Heart right ventricle (tissue), 16 donors: ENCODE data around the gene ZMYND8. TPM values are rescaled to one million over a fixed set of nuclear protein-coding genes. Genes with fewer than 3 reads are reported as not detected.

Experiments
- ATAC-seq, 8 donors: fragments of 200-7000 bp; cut with Tn5 transposase; one replicate each; pipeline ENCODE4 v1.9.1; 2020; ENCODE audit warnings: mild to moderate bottlenecking in 8 of 8, moderate library complexity in 8 of 8, moderate number of reproducible peaks in 1 of 8
- DNase-seq, 2 donors: peaks; one replicate each; pipeline ENCODE4 v3.0.0-alpha.2; 2020
- H3K27ac ChIP-seq, 10 donors: fragments of 200-600 bp; sonication (generic) in 2 of 10; one replicate each; pipeline versions ENCODE4 v1.5.0 to v1.8.0; 2020 to 2022; ENCODE audit warnings: mild to moderate bottlenecking in 3 of 10
- H3K27me3 ChIP-seq, 7 donors: fragments of 200-600 bp; one replicate each; pipeline ENCODE4 v1.8.0; 2021 to 2022; ENCODE audit warnings: mild to moderate bottlenecking in 2 of 7
- H3K36me3 ChIP-seq, 9 donors: fragments of 200-600 bp; sonication (generic) in 1 of 9; one replicate each; pipeline versions ENCODE4 v1.5.0 to v1.8.0; 2020 to 2022; ENCODE audit warnings: mild to moderate bottlenecking in 2 of 9
- H3K4me1 ChIP-seq, 9 donors: fragments of 200-600 bp; sonication (generic) in 1 of 9; one replicate each; pipeline versions ENCODE4 v1.5.0 to v1.8.0; 2020 to 2022; ENCODE audit warnings: mild to moderate bottlenecking in 4 of 9
- H3K4me3 ChIP-seq, 10 donors: fragments of 200-600 bp; sonication (generic) in 2 of 10; one replicate each; pipeline versions ENCODE4 v1.5.0 to v1.8.0; 2020 to 2022; ENCODE audit warnings: mild to moderate bottlenecking in 7 of 10, moderate library complexity in 2 of 10
- H3K9me3 ChIP-seq, 11 donors: fragments of 200-600 bp in 10 of 11; sonication (generic) in 2 of 11; one replicate each; pipeline versions ENCODE4 v1.5.0 to v1.8.0; 2013 to 2022; ENCODE audit warnings: mild to moderate bottlenecking in 2 of 11, control low read depth in 1 of 11, moderate library complexity in 1 of 11
- CTCF ChIP-seq, 9 donors: fragments of 200-600 bp; sonication (generic) in 2 of 9; IDR thresholded peaks; one replicate each; pipeline versions ENCODE4 v1.5.0 to v1.8.0; 2021 to 2022; ENCODE audit warnings: antibody characterized with exemption in 9 of 9, mild to moderate bottlenecking in 5 of 9, moderate library complexity in 1 of 9
- WGBS, 2 donors: extraction: QIAGEN DNeasy Blood & Tissue Kit; methylation state at CpG; one replicate each; pipeline ENCODE4 v1.1.7; 2013; ENCODE audit warnings: inconsistent platforms in 1 of 2; 5-methylcytosine and 5-hydroxymethylcytosine counted together
- intact Hi-C, 10 donors: fragments of 100-400 bp; cut with DNase I; formaldehyde crosslinking; loops; one replicate each; pipeline versions ENCODE4 v1.11.1 to v1.14.2; 2022
- polyA plus RNA-seq, 2 donors: library from polyadenylated mRNA; stranded (reverse); fragments of 200-250 nt; gene quantifications; one replicate each; pipeline ENCODE4 v1.2.3, GENCODE V29; 2013
- total RNA-seq, 10 donors: library from RNA; stranded (reverse); fragmentation: NEBNext Ultra II Directional in 3 of 10; extraction: Animal tissue kit (Norgen Biotek cat#: 25700) in 3 of 10; gene quantifications; one replicate each; pipeline versions ENCODE4 v1.2.1 to v1.2.4, GENCODE V29; 2021 to 2023
- donor health status: Arrhythmogenic right ventricular cardiomyopathy.
- donor health status: ischemic (EF 13 %, LVEDD 7.1; RV severe dilation, severe dysfunction).
- donor health status: healthy with polysubstance abuse.
- donor health status: DM: no; HTN: yes; CAD: no.
- donor health status: DM: no; HTN: no; CAD: no.
- donor health status: ischemic (EF 25% LVEDD 6.9; RV normal size, moderate dysfunction).
- donor health status: ischemic (EF 25% LVEDD 5.7; RV mildly dilated, moderate dysfunction).
- donor health status: healthy.
- donor health status: DM: yes; HTN: yes; CAD: no.
- donor health status: Ischemic cardiomyopathy.
- donor health status: ischemic (EF 35%, LVEDD 5.7; RV mildly dilated, moderate dysfunction).
- donor health status: nonischemic (EF 11% LVEDD 7.7; RV severe dilation, severe dysfunction).
- donor health status: DM: yes; HTN: yes; CAD: no.
- donor health status: PGD.
- donor health status: ischemic (EF 29% LVEDD 5.4; RV normal size, mild dysfunction).
- donor health status: nonischemic (EF 23%, LVEDD 6.1; RV moderate dilation, normal function).

Gene ZMYND8
- total and polyA plus RNA-seq, 12 donors = 6.4 to 39.0 (median 28.0) TPM

DNA sequence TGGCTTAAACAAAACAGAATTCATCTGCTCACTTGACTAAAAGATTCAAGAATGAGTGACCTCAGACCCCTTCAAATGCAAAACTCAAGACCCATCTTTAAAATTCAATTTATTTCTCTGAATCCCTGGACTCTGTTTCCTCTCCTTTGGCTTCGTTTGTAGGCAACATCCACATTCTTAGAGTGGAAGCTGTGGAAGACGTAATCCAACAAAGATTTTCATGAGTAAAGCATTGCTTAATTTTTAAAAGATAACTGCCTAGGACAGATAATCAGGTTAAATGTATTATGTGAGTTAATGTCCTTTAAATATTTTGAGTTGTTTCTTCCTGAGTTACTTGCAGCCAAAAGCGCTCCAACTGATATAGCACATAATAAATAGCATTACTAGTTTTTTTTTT is 164.5 kb downstream of the ZMYND8 start:
- 91 to 94% methylated on average over 3 of the region's 3 CpGs for WGBS, 2 donors
- ATAC-seq (no peak), DNase-seq (no peak)
- H3K27me3 ChIP-seq = peaks cover 0 to 12% (median 0%) of the 10 kb centered on the region in 7 donors
- peaks cover 0 to 16% (median 12%) of the 10 kb centered on the region in 9 donors for H3K4me1 ChIP-seq
- no peaks in the 10 kb centered on the region for H3K9me3 ChIP-seq
- no peak overlapping the region for H3K27ac ChIP-seq
- H3K36me3 ChIP-seq = no peaks in the 10 kb centered on the region
- intact Hi-C loops = loop anchor here in 2 of 10 donors (10.0 kb wide), 3 partner anchors 193 to 433 kb away; no protein-coding TSS in a partner anchor
- H3K4me3 ChIP-seq = no peak overlapping the region
- no peak for TF ChIP-seq CTCF (IDR thresholded peaks at IDR 0.05)

DNA sequence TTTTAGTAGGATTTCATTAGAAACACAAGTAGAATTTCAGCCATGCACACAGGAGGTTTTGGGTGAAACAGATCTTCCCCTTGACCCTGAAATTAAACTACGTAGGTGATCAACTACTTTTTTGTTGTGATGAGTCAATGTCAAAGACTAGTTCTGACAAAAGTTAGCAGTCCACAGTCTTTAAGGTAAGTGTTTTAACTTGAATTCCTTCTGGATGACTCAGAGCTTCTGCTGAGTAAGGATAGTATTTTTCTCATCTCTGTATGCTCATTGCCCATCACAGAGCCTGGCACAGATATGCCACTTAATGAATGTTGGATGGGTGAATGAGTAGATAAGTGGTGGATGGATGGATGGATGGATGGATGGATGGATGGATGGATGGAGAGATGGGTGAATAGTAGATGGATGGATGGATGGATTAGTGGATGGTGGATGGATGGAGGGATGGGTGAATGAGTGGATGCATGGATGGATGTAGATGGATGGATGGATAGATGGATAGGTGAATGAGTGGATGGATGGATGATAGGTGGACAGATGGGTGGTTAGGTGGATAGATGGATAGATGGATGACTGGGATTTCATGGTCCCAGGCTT is 165.3 kb downstream of the ZMYND8 start:
- ATAC-seq (no peak), DNase-seq (no peak)
- Histone ChIP-seq H3K4me3 (no peak overlapping the region), H3K27ac (no peak overlapping the region), H3K9me3 (no peaks in the 10 kb centered on the region), H3K36me3 (no peaks in the 10 kb centered on the region), H3K27me3 (peaks cover 0 to 12% (median 0%) of the 10 kb centered on the region in 7 donors), H3K4me1 (peaks cover 0 to 11% (median 7%) of the 10 kb centered on the region in 9 donors)
- no peak for TF ChIP-seq CTCF (IDR thresholded peaks at IDR 0.05)
- intact Hi-C loops = loop anchor here in 2 of 10 donors (10.0 kb wide), 3 partner anchors 194 to 434 kb away; no protein-coding TSS in a partner anchor
- WGBS, 2 donors = 89 to 93% methylated on average over 1 of the region's 1 CpG

DNA sequence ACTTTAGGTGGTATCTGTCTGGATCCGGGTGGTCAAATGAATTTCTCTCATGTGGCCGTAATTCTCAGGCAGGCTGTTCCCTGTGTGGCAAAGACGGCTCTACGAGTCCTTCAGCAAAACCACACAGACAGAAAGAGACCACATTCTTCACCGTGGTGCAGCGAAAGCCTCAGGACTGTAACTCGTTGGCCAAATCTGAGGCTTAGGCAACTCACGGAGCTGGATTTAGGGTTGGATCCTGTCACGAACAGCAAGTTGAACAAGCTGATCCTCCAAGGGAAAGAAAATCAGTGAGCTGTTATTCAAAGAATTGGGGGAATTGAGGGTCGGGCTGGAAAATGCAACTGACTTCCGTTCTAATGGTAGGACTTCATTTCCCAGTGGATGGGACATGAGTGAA is 167.4 kb downstream of the ZMYND8 start:
- DNase-seq = no peak
- Histone ChIP-seq H3K4me3 (no peak overlapping the region), H3K4me1 (no peaks in the 10 kb centered on the region), H3K9me3 (no peaks in the 10 kb centered on the region), H3K27me3 (peaks cover 0 to 12% (median 0%) of the 10 kb centered on the region in 7 donors), H3K36me3 (no peaks in the 10 kb centered on the region), H3K27ac (no peak overlapping the region)
- TF ChIP-seq CTCF (IDR thresholded peaks at IDR 0.05) = no peak
- ATAC-seq = no peak
- intact Hi-C loops = no loop called here
- 55 to 63% methylated on average over 11 of the region's 11 CpGs for WGBS, 2 donors

DNA sequence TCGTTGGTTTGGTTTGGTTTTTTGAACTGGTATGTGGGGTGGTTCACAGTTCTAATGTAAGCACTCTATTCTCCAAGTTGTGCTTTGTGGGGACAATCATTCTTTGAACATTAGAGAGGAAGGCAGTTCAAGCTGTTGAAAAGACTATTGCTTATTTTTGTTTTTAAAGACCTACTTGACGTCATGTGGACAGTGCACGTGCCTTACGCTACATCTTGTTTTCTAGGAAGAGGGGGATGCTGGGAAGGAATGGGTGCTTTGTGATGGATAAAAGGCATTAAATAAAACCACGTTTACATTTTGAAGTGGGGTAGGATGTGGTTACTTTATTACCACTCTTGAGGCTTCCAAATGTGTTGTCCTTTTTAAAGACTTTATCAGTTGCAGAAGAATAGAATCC is 168.0 kb downstream of the ZMYND8 start:
- Histone ChIP-seq H3K27me3 (peaks cover 0 to 12% (median 0%) of the 10 kb centered on the region in 7 donors), H3K4me1 (no peaks in the 10 kb centered on the region), H3K4me3 (no peak overlapping the region), H3K36me3 (no peaks in the 10 kb centered on the region), H3K27ac (no peak overlapping the region), H3K9me3 (no peaks in the 10 kb centered on the region)
- WGBS, 2 donors = 67 to 71% methylated on average over 5 of the region's 5 CpGs
- DNase-seq = no peak
- intact Hi-C loops = no loop called here
- ATAC-seq = no peak
- no peak for TF ChIP-seq CTCF (IDR thresholded peaks at IDR 0.05)
